ENCODE data around the gene MRGPRD. TPM values are rescaled to one million over a fixed set of nuclear protein-coding genes. Genes with fewer than 3 reads are reported as not detected.

Gene MRGPRD
- total RNA-seq, 1 donor from 2014 or later: not detected

DNA sequence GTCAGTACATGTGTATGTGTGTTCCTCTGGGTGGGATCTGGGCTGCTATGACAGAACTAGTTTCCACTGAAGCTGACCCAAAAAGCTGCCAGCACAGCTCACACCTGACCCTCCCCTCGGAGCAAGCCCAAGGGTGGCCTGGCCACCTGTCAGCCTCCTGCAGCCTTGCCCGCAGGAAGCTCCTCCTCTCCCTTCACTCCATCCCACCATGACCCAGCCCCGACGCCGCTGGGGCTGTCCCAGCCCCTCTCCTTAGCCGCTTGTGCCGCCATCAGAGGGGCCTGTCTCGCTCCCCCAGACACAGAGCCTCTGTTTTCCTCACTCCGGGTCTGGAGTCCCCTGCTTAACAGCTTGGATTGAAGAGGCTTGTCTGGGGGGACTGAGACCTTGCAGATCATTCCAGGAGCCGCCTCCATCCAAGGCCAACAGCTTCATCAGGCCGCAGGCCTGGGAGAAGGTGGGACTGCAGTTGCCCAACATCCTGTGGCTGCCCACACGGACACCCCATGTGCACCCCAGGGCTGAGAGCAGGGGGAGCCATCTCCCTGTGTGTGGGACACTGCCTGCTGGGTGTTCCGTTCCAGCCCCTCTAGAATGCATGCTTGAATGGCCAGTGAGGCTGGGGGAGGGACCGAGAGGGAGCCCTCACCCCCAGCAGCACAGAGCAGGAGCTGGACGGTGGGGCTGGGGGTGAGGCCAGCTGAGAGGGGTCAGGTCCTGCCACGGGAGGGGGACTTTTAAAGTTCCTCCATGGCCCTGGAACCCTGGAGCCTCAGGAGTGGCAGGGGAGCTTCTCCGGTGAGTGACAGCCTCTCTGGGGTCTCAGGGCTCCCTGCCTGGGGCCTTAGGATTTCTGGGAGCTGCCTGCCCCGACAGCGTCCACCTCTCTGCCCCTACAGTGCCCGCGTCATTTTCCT lies 31.6 kb upstream of the MRGPRD start:
- intact Hi-C loops (cut with micrococcal nuclease): no loop called here
- peak overlapping the region; percentile 66 for H3K4me3 ChIP-seq
- TF ChIP-seq, protein P1, sequence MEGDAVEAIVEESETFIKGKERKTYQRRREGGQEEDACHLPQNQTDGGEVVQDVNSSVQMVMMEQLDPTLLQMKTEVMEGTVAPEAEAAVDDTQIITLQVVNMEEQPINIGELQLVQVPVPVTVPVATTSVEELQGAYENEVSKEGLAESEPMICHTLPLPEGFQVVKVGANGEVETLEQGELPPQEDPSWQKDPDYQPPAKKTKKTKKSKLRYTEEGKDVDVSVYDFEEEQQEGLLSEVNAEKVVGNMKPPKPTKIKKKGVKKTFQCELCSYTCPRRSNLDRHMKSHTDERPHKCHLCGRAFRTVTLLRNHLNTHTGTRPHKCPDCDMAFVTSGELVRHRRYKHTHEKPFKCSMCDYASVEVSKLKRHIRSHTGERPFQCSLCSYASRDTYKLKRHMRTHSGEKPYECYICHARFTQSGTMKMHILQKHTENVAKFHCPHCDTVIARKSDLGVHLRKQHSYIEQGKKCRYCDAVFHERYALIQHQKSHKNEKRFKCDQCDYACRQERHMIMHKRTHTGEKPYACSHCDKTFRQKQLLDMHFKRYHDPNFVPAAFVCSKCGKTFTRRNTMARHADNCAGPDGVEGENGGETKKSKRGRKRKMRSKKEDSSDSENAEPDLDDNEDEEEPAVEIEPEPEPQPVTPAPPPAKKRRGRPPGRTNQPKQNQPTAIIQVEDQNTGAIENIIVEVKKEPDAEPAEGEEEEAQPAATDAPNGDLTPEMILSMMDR (IDR thresholded peaks at IDR 0.05; ENCODE audit: borderline replicate concordance): no peak
- peak overlapping the region; percentile 84 for H3K27ac ChIP-seq (replicated peaks)
- H3K36me3 ChIP-seq: no peaks in the 10 kb centered on the region
- DNase-seq: no peak
- no peaks in the 10 kb centered on the region for H3K9me3 ChIP-seq (replicated peaks)
- H3K4me1 ChIP-seq: peaks cover 66% of the 10 kb centered on the region
- H3K27me3 ChIP-seq (ENCODE audit: low read depth): peaks cover 57% of the 10 kb centered on the region

DNA sequence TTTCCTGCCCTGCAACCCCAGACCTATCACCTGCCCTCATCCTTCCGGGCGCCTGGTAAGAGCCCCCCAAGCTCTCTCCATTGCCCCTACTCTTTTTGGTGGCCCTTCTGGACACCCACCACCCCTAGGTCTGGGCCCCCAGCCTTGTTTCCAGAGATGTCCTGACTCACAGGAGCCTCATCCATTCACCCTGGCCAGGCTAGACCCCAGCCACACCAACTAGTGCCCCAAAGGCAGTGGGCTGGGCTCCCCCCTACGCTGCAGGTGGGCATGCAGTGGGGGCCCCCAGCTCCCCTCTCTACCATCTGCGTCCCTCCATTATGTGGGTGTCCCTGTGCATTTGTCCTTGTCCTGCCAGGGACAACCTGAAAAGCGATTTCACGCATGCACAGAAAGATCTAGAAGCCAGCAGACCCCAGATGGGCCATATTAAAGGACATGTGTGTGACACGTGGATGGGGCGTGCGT lies 30.9 kb upstream of the MRGPRD start:
- no peak for DNase-seq
- H3K27me3 ChIP-seq (ENCODE audit: low read depth): peaks cover 57% of the 10 kb centered on the region
- peaks cover 66% of the 10 kb centered on the region for H3K4me1 ChIP-seq
- peak overlapping the region; percentile 66 for H3K4me3 ChIP-seq
- TF ChIP-seq, protein P1 (IDR thresholded peaks at IDR 0.05; ENCODE audit: borderline replicate concordance): no peak
- peak overlapping the region; percentile 84 for H3K27ac ChIP-seq (replicated peaks)
- H3K9me3 ChIP-seq (replicated peaks): no peaks in the 10 kb centered on the region
- intact Hi-C loops (cut with micrococcal nuclease): no loop called here
- no peaks in the 10 kb centered on the region for H3K36me3 ChIP-seq

DNA sequence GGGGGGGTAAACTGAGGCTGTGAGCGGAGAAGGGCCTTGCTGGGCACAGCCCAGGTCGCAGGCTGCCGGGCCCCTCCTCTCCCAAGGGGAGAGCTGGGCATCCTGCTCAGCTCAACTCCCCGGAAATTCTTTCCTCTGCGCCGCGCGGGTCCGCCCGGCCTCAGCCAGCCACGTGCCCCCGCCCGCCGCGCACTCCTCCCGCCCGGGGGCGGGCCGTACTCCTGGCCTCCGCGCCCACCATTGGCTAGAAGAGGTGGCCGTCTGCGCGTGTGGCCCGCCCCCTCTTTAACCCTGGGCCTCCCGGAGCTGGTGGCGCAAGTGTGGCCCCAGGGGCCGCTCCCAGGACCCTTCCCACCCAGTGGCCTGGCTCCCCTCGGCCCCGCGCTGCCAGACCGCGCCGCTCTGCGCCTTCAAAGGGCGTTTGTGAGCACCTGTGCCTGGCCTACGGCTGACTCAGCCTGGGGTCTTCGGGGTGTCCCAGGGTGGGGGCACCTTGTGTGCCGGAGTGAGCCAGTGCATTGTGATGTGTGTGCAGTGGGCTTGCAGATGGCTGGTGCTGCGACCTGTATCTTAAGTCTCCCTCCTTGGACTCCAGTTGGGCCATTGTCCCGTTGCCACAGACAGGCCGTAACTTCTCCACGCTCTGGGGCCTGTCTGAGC lies 30.3 kb upstream of the MRGPRD start:
- Histone ChIP-seq H3K27me3 (ENCODE audit: low read depth) (peaks cover 57% of the 10 kb centered on the region), H3K36me3 (no peaks in the 10 kb centered on the region), H3K27ac (replicated peaks) (peak overlapping the region; percentile 84), H3K4me1 (peaks cover 66% of the 10 kb centered on the region), H3K9me3 (replicated peaks) (no peaks in the 10 kb centered on the region), H3K4me3 (peak overlapping the region; percentile 66)
- intact Hi-C loops (cut with micrococcal nuclease): no loop called here
- TF ChIP-seq, protein P1 (IDR thresholded peaks at IDR 0.05; ENCODE audit: borderline replicate concordance): no peak
- peak; percentile 72 for DNase-seq

DNA sequence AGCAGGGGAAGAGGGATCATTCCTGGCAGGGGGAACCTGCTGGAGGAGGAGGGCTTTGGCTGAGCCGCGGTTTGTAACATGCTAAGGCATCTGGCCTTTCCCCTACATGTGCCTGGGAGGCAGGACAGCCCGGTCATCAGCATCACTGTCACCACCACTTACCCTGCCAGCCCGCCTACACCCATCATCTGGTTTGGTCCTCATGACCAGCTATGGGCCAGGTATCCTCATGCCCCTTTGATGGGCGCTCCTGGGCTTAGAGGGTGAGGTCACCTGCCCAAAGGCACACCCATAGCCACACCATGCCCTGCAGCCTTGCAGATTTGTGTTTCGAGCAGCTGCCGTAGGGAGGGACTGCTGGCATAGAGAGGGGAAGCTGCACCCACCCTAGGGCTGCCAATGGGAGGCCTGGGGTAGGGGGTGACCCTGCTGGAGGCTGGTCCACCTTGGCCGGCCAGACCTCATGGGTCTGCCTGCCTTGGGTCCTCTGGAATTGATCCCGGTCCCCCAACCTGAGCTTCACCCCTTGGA lies 29.6 kb upstream of the MRGPRD start:
- no peak for DNase-seq
- Histone ChIP-seq H3K4me1 (peaks cover 66% of the 10 kb centered on the region), H3K27ac (replicated peaks) (peak overlapping the region; percentile 84), H3K27me3 (ENCODE audit: low read depth) (peaks cover 57% of the 10 kb centered on the region), H3K4me3 (peak overlapping the region; percentile 66), H3K9me3 (replicated peaks) (no peaks in the 10 kb centered on the region), H3K36me3 (peaks cover 4% of the 10 kb centered on the region)
- intact Hi-C loops (cut with micrococcal nuclease): no loop called here
- TF ChIP-seq, protein P1 (IDR thresholded peaks at IDR 0.05; ENCODE audit: borderline replicate concordance): no peak

DNA sequence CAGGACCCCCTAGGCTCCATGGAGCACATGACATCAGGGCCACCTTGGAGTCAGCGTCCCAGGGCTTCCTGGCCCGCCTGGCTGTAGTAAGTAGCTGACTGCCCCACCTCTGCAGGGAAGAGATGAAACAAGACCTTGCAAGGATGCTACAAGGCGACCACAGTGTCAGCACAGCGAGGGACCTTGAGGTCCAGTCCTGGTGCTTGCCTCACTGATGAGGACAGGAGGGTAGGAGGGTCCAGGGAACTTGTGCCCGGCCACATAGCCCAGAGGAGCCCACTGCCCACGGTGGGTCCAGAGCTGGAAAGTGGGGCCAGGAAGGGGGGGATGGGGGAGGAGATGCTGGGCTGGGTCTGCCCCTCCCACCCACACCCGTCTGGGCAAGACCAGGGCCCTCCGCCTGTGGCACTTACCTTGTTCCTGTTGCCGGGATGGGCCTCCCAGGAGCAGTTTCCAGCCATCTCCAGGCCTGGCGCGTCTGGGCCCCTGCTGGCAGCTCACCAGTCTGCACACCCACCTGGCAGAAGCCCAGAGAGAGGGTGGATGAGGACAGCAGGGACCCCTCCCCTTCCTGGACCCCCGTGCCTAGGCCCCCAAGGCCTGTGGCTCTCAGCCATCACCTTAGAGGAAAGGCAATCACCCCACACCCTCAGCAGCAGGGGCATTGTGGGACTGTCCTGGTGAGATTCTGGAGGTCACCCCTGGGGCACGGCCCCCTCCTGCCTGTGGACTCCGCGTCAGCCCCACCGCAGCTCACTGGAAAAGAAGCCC lies 28.8 kb upstream of the MRGPRD start:
- peak overlapping the region; percentile 84 for H3K27ac ChIP-seq (replicated peaks)
- peaks cover 5% of the 10 kb centered on the region for H3K36me3 ChIP-seq
- no peaks in the 10 kb centered on the region for H3K9me3 ChIP-seq (replicated peaks)
- H3K27me3 ChIP-seq (ENCODE audit: low read depth): peaks cover 54% of the 10 kb centered on the region
- H3K4me3 ChIP-seq: peak overlapping the region; percentile 66
- TF ChIP-seq, protein P1 (IDR thresholded peaks at IDR 0.05; ENCODE audit: borderline replicate concordance): no peak
- peaks cover 61% of the 10 kb centered on the region for H3K4me1 ChIP-seq
- DNase-seq: no peak
- intact Hi-C loops (cut with micrococcal nuclease): no loop called here
